NCI-H345 treated with DMSO at 0.1 percent for 48 hours (cell line): ENCODE results near the gene MINDY4B.
"Not testable (repeated sequence)": the region's sequence is repeated elsewhere in the genome, so short reads cannot be mapped to it uniquely, and the experiment has no call there.

Source experiments
- DNase-seq: peaks from one replicate; lab custom pipeline; 2025; ENCODE audit not compliant: unreplicated experiment; lab: John Stamatoyannopoulos, UW

Gene MINDY4B

DNA sequence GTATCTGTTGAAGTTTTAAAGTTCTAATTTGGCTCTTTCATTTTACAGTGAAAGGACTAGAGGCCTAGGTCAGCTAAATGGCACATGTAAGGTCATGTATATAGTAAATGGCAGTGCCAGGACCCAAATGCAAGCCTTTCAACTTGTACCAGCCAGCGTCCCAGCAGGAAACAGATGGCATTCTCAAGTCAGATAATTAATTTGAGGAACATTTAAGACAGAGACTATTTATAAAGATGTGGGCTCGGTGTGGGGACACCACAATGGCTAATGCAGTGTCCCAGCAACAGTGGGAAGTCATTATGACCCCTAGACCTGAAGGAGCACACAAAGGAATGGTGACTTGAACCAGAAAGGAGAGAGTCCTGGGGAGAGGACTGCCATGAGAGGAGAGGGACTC lies 6.1 kb downstream of the MINDY4B start:
- DNase-seq: no peak

DNA sequence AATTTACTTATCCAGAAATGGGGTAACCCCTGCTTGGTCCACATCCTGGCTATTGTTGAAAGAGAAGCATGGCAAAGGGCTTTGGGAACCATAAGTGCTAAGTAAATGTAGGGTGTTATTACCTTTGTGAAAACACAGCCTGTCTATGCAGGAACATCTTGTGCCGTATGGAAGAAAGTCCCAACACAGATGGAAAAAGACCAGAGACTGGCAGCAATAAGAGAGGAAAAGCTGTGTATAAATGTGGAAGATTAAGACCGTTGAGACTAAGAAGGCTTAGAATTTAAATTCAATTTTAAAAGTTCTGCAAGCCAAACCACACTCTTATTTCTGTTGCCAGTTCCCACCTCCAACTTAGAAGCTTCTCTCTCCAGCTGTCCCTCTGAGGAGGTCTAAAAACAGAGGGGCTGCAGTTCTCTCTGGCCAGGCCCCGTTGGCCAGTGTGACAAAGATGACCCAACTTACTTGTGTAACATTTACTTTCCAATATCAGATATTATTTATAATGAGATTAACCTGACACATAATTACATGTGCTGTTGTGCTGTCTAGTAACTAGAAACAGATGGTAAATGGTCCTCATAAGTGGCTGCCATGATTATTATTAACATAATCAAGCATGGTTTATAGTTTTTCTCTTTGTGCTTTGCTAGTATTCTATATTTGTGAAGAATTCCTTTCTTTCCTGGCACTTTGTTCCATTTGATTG lies 7.0 kb downstream of the MINDY4B start:
- no peak for DNase-seq

DNA sequence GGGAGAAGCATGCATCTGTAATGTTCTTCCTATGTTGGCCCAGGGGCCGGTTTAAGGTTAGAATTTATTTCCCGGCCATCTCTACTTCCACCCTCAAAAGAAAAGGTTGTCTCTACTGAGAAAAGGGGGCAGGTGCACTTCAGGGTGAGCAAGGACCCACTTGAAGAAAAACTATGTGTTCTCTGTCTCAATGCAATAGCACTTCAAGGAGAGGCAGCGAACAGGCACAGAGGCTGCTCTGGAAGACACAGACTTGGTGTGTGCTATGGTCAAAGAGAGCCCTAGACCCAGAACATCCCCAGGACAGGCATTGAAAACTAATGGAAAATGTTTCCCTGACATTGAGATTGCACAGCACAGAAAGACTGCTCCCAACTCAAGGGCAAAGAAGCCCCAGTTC lies 7.6 kb downstream of the MINDY4B start:
- DNase-seq: no peak

DNA sequence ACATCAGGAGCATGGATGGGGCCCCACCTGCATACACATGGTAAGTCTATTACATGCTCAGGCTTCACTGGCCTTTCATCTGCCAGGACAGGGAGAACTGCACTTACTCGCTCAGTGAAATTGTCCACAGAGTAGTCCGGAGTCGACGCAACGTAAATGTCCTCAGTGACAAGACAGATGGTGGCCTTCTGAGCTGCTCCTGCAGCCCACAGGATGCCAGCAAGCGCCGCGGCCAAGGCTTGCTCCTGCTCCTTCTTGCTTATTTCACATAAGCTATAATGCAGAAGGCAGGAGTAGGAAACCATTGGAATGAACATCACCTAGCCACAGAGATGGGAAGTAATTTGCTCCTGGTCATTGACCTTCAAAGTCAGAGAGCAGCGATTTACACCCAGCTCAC lies 14.4 kb downstream of the MINDY4B start:
- DNase-seq: no peak

DNA sequence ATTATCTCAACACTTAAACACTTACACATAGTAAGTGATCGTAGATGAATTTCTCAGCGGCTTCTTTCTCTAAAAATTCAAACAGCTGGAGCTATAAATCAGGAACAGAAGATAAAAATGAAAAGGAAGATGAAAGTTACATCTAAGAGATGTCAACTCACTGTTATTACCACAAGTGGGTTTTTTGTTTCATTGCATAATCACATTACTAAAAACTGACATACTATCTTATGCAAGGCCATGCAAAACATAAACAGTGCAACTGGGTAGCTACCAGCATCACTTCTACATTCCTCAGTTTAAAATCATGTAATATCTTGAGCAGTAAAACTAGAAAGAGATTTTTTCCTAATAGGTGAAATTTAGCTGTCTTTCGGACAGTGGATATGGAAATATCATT lies 14.9 kb downstream of the MINDY4B start:
- no peak for DNase-seq

DNA sequence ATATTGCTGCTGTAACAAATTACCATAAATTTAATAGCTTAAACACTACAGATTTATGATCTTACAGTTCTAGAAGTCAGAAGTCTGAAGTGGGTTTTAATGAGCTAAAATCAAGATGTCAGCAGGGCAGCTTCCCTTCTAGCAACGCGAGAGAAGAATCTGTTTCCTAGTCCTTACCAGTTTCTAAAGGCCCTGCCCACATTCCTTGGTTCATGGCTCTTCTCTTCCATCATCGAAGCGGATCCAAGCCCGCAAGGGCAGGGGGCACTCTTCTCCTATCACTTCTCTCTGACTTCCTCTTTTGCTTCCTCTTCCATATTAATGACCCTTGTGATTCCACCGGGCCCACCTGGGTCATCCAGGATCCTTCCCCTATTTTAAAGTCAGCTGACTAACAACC lies 16.1 kb downstream of the MINDY4B start:
- DNase-seq: no peak

DNA sequence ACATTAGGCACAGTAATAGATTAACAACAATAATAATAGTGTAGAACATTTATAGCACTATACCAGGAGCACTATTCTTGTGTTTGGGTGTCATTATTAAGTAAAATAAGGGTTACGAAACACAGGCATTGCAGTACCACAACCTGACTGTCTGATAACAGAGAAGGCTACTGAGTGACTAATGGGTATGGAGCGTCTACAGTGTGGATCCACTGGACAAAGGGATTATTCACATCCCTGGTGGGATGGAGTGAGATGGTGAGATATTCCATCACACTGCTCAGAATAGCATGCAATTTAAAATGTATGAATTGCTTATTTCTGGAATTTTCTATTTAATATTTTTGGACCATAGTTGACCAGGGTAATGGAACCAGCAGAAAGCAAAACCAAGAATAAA lies 18.2 kb downstream of the MINDY4B start:
- no peak for DNase-seq

DNA sequence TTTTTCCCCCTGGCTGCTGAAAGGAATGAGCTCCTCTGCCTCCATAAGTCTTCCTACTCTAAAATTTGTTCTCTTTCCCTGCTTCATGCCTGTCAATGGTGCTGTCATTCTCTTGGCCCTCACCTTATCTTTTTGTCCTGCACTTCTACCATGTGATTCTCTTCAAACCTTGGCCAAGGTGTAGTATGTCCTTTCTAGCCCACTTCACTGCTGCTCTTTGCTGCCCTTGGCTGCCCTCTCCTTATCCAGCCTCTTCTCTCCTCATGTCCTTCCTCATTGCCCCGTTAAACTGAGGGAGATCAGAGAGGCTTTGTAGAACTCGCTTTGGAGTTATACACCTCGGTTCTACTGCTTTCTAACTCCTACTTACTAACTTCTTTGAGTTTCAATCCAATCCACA lies 19.7 kb downstream of the MINDY4B start:
- no peak for DNase-seq

DNA sequence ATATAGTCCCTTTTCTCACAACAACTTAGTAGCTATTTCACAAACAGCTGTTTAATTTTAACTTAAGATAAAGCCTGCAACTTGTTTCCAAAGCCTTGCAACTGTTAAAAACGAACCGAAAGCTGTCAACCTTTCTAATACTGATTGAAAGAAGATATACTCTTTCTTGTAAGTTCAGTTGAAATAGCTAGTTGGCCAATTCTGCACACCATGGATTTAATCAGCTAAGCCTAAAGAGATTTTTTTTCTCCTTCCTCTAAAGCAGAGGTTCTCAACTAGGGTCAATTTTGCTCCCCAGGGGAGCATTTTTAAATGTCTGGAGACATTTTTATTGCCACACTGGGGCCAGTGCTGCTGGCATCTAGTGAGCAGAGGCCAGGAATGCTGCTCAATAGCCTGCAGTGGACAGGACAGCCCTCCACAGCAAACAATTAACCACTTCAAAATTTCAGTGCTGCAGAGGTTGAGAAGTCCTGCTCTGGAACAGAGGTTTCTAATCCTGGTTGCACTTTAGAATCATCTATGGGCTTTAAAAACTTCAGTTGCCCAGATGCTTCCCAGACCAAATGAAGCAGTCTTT lies 26.2 kb downstream of the MINDY4B start:
- DNase-seq: no peak

DNA sequence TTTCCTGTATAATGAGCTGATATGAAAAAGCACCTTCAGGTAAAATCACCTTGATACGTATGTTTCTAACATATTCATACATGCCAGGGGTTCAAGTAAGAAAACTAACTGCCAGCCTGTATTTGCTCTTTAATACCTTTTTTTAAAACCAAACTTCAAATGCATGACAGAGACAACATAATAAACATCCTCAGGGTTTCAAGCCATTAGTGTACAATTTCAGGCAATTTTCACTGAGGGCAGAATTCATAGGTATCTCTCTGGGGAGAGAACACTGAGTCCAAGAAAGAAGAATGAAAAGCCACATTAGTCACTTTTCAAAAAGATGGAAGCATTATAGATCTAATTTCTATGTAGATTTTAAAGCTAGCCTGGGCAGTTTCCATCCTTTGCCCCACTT lies 26.9 kb downstream of the MINDY4B start:
- no peak for DNase-seq

DNA sequence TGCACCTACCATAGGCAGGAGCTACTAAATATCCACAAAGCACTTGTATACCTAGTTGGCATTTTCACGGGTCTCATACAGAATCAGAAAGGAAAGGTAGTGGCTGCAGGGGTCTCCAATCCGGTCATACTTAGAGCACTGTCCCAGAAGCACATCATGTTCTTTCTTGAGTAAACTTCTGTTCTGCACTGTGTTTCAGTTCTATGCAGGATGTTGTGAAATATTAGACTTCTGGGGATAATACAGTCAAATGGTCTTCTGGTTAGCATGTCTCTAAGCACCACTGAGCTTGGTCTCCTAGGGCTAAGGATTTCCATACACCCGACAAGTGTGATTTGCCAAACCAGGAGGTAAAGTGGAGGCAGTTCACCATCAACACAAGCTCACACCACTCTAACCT lies 27.9 kb downstream of the MINDY4B start:
- no peak for DNase-seq

DNA sequence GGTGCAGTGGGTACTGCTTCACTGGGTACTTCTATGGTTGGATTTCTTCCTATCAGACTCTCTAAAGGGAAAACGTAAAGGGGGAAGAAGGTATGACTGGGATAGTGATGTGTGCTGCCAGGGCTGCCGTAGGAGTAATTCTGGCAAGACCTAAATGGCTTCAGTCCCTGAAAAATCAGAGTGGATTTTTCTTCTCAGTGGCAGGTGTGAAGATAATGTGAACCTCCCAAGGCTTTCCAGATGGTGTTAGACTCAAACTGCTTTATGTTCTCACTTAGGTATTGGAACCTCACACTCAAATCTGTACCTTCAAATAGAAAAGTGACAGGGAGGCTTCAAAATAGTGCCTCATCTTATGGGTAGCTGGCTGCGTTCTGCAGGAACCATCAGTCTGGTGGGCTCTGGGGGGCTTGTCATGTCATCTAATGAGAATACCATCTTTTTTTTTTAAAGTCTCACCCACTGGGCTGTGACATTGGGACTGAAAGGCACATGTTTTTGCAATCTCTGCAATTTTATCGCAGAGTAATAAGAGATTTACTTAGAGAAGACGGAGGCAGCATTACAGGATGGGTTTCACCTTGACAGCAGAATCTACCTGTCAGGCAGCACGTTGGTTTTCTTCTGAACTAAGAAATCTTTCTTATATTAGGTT lies 28.5 kb downstream of the MINDY4B start:
- DNase-seq: no peak

DNA sequence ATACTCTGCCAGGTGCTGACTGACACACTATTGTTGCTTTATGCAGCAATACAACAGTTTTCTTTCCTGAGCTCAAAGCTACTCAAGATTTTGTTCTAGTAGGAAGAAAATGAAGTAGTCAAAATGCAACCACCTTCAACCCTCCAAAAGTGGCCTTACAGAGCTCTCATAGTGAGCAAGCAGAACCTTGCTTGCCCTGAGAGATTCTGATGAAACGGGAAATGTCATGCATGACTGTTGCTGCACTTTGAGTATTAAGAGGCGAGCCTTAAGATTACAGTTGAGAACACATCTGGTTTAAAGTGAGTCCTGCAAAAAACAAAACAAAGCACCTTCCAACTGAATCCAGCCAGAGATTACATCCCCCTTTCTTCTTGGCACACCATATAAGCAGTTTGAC lies 29.7 kb downstream of the MINDY4B start:
- DNase-seq: no peak

DNA sequence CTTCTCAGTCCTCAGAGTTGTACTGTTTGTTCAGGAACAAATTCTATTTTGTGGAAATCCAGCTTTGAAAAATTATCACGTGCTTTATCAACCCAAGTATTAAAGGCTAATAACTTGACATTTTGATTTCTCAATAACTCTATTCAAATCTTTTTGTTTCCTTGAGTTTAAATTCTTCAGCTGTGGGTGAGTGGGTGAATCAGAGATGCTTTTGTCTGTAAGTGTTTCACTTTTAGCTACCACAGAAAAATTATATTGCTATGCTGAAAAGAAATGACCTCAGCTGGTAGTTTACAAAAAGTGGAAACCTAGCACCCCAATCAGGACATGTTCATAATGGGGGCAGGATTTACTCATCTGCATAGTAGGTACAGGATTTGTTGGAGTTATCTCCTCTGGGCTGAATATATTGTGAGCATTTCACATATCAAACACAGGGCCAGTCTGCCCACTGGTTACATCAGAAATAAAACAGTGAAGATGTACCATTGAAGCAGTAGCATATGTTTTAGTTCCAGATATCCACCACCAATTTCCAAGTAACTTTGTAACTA lies 30.5 kb downstream of the MINDY4B start:
- no peak for DNase-seq

DNA sequence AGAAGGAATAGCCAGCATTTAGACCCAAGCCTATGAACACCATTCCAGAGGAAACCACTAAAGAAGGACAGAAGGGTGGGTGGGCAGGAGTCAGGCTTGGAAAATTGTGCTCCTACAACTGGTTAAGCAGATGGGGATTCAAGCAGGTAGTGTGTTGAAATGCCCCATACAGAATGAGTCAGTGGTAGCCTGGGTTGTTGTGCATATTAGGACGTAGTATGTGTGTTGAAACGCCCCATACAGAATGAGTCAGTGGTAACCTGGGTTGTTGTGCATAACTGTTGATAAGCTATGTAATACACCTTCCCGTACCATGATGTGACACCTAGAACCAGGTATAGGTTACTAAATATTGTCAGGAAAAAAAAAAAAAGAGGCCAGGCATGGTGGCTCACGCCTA lies 34.0 kb downstream of the MINDY4B start:
- no peak for DNase-seq

DNA sequence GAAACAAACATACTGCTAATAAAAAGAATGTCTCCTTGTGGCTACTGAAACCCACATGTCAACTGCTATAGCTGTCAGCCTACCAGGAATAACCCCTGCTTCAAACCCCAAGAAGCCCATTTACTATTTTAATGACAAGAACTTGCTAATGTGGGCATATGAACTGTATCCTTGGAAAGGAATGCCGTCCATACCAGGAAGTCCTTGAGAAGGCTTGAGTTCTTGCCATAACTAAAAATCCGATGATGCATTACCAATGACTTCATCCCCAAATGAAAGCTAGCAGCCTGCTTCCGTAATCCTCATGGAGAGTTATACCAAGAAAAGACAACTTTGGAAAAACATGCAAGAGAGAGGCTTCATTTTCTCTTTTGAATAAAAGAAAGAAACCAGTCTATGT lies 34.8 kb downstream of the MINDY4B start:
- no peak for DNase-seq

DNA sequence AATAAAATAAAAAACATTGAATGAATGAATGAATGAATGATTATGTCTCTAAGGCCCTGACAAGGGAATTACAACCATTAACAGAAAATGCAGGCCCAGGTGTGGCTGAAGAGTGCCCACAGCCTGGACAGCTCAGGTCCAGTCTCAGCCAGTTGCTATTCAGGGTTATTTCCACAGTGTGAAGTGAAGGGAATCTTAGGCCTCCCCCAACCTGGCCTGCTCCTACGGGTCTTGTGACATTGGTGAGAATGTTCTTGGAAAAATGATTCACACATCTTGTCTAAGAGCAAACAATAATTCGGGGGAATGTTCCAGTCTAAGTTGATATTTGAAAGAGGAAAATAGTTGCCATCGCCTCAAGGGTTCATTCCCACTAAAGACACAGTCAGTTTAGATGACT lies 37.0 kb downstream of the MINDY4B start:
- no peak for DNase-seq

DNA sequence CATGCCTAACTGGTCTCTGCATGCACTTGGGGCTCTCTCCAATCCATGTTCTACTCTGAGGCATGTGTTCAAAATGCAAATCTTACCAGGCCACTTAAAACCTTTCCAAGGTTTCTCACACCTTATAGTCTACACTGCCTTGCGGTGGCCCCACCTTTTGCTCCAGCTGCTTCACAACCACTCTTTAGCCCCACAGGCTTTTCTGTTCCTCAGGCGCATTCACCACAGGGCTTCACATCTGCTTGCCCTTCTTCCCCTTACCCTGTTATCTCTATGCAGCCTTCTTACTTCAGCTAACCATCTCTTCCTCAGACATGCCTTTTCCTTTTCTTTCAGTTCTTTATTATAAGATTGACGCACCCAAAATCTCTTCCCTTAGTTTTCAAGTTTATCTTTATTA lies 37.8 kb downstream of the MINDY4B start:
- DNase-seq: no peak

DNA sequence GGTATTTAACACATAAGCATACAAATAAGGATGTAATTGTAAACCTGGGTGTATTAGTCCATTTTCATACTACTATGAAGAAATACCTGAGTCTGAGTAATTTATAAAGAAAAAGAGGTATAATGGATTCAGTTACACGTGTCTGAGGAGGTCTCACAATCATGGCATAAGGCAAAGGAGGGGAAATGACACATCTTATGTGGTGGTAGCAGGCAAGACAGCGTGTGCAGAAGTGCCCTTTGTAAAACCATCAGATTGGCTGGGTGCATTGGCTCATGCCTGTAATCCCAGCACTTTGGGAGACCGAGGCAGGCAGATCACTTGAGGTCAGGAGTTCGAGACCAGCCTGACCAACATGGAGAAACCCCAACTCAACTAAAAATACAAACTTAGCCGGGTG lies 41.3 kb downstream of the MINDY4B start:
- not testable (repeated sequence) for DNase-seq

DNA sequence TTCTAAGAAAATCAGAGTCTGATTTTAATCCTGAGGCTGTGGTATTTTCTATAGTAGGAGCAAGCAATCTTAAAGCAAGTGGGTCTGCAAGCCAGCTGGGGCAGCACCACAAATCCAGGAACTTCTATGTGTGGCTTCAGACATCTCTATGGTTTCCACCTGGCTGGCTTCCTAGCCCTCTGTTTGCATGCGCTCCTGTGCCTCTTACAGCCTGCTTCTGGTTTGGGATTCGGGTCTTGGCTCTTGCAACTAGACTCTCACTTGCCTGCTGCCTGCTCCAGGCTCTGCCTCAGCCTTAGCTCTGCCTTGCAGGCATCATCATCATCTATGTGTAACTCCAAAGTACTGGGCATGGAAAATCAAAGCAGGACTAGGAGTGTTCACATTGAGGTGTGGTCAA lies 43.4 kb downstream of the MINDY4B start:
- DNase-seq: no peak

DNA sequence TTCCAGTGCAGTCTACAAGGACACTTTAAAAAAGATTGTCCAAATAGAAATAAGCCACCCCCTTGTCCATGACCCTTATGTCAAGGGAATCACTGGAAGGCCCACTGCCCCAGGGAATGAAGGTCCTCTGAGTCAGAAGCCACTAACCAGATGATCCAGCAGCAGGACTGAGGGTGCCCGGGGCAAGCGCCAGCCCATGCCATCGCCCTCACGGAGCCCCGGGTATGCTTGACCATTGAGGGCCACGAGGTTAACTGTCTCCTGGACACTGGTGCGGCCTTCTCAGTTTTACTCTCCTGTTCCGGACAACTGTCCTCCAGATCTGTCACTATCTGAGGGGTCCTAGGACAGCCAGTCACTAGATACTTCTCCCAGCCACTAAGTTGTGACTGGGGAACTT lies 47.3 kb downstream of the MINDY4B start:
- DNase-seq: not testable (repeated sequence)

DNA sequence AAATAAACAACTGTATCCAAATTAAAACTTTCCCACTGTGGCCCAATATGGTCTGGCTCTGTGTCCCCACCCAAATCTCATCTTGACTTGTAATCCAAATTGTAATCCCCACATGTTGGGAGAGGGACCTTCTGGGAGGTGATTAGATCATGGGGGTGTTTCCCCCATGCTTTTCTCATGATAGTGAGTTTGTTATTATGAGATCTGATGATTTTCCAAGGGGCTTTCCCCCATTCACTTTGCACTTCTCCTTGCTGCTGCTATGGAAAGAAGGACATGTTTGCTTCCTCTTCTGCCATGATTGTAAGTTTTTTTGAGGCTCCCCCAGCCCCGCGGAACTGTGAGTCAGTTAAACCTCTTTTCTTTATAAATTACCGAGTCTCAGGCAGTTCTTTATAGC lies 55.0 kb downstream of the MINDY4B start:
- no peak for DNase-seq
